Pancreas (tissue), 10 donors: ENCODE data around the gene TMEM150B. TPM values are rescaled to one million over a fixed set of nuclear protein-coding genes. Genes with fewer than 3 reads are reported as not detected.

ENCODE experiments used
- ATAC-seq, 4 donors: fragments of 200-7000 bp; cut with Tn5 transposase; one replicate each; pipeline versions ENCODE4 v1.8.0 to v1.9.1; 2020; ENCODE audit warnings: mild to moderate bottlenecking in 4 of 4, moderate library complexity in 4 of 4
- DNase-seq, 6 donors: peaks; one replicate each; pipeline ENCODE4 v3.0.0-alpha.2; 2020
- FAIRE-seq: peaks from 2 replicates; lab custom pipeline; 2012; peaks lifted over from hg19 to GRCh38; lab: Jason Lieb, UNC
- H3K27ac ChIP-seq, 4 donors: fragments of 200-600 bp; sonication (generic); 1 replicate in 3 of 4; 2 replicates in 1 of 4; pipeline versions ENCODE4 v1.5.0 to v1.8.0; 2020
- H3K27me3 ChIP-seq, 4 donors: fragments of 200-600 bp; one replicate each; pipeline ENCODE4 v1.8.0; 2021
- H3K36me3 ChIP-seq, 3 donors: fragments of 200-600 bp; sonication (generic) in 1 of 3; one replicate each; pipeline versions ENCODE4 v1.5.0 to v1.8.0; 2020 to 2021
- H3K4me1 ChIP-seq, 3 donors: fragments of 200-600 bp; one replicate each; pipeline ENCODE4 v1.8.0; 2021
- H3K4me3 ChIP-seq, 4 donors: fragments of 200-600 bp; sonication (generic) in 2 of 4; one replicate each; pipeline versions ENCODE4 v1.5.0 to v1.8.0; 2020 to 2021
- H3K9me3 ChIP-seq, 4 donors: fragments of 200-600 bp; one replicate each; pipeline ENCODE4 v1.8.0; 2021
- CTCF ChIP-seq, 4 donors: fragments of 200-600 bp; sonication (generic) in 3 of 4; IDR thresholded peaks; one replicate each; pipeline versions ENCODE4 v1.5.0 to v1.8.0; 2021; ENCODE audit warnings: antibody characterized with exemption in 4 of 4
- WGBS, 2 donors: extraction: QIAGEN DNeasy Blood & Tissue Kit; methylation state at CpG; one replicate each; pipeline ENCODE4 v1.1.7; 2013; 5-methylcytosine and 5-hydroxymethylcytosine counted together
- intact Hi-C, 3 donors: fragments of 100-400 bp; cut with DNase I; formaldehyde crosslinking; loops; one replicate each; pipeline versions ENCODE4 v1.11.1 to v1.14.2; 2022
- polyA plus RNA-seq, 2 donors: library from polyadenylated mRNA; stranded (reverse); fragments of 200-250 nt; gene quantifications; one replicate each; pipeline ENCODE4 v1.2.3, GENCODE V29; 2013
- total RNA-seq, 6 donors: library from RNA; stranded (reverse); fragmentation: NEBNext Ultra II Directional in 4 of 6; extraction: Animal tissue kit (Norgen Biotek cat#: 25700) in 4 of 6; gene quantifications; one replicate each; pipeline versions ENCODE4 v1.2.1 to v1.2.4, GENCODE V29; 2021 to 2023
- donor health status: healthy with polysubstance abuse.
- donor health status: DM: no; HTN: no; CAD: no; lungs with moderate emphysema.
- donor health status: DM: no; HTN: no; CAD: no.
- donor health status: control.
- donor health status: control.
- donor health status: Bipolar disorder and iron deficiency.
- donor health status: DM: yes; HTN: yes; CAD: no.
- donor health status: DM: no; HTN: no; CAD: no.
- donor health status: DM: no; HTN: no; CAD: no.
- donor health status: DM: yes; HTN: yes; CAD: no.

TMEM150B gene
- total and polyA plus RNA-seq, 8 donors: 0.14 to 1.3 (median 0.57) TPM; not detected in 4

GRCh38 chr19:55324662-55325061 is 479 bp downstream of the TMEM150B start:
- no peaks in the 10 kb centered on the region for H3K4me1 ChIP-seq
- no peak for FAIRE-seq
- no peak for ATAC-seq
- no peak for TF ChIP-seq CTCF (IDR thresholded peaks at IDR 0.05)
- no peaks in the 10 kb centered on the region for H3K27me3 ChIP-seq
- H3K9me3 ChIP-seq: no peaks in the 10 kb centered on the region
- no peak overlapping the region for H3K4me3 ChIP-seq
- WGBS, 2 donors: 82% methylated on average over 6 of the region's 6 CpGs
- DNase-seq: no peak
- intact Hi-C loops: no loop called here
- H3K27ac ChIP-seq: peak overlapping the region in 1 of 4 donors; percentile 51
- no peaks in the 10 kb centered on the region for H3K36me3 ChIP-seq

GRCh38 chr19:55322204-55322885 is 2.8 kb downstream of the TMEM150B start:
- ATAC-seq: no peak
- no peak overlapping the region for H3K27ac ChIP-seq
- no peak for FAIRE-seq
- no peak overlapping the region for H3K4me3 ChIP-seq
- intact Hi-C loops: no loop called here
- WGBS, 2 donors: 39 to 44% methylated on average over 8 to 12 of the region's 12 CpGs
- H3K27me3 ChIP-seq: no peaks in the 10 kb centered on the region
- no peak for DNase-seq
- no peaks in the 10 kb centered on the region for H3K4me1 ChIP-seq
- H3K9me3 ChIP-seq: no peaks in the 10 kb centered on the region
- no peak for TF ChIP-seq CTCF (IDR thresholded peaks at IDR 0.05)
- H3K36me3 ChIP-seq: no peaks in the 10 kb centered on the region

- no peak overlapping the region for H3K4me3 ChIP-seq
- no peaks in the 10 kb centered on the region for H3K9me3 ChIP-seq
- intact Hi-C loops: no loop called here
- ATAC-seq: no peak
- no peak for DNase-seq
- no peaks in the 10 kb centered on the region for H3K36me3 ChIP-seq
- 59 to 65% methylated on average over 9 of the region's 9 CpGs for WGBS, 2 donors
- no peaks in the 10 kb centered on the region for H3K4me1 ChIP-seq
- H3K27me3 ChIP-seq: no peaks in the 10 kb centered on the region
- no peak for TF ChIP-seq CTCF (IDR thresholded peaks at IDR 0.05)
- no peak overlapping the region for H3K27ac ChIP-seq
- FAIRE-seq: no peak
Measured at GRCh38 chr19:55321466-55322137, 3.5 kb downstream of the TMEM150B start.

- Histone ChIP-seq H3K36me3 (no peaks in the 10 kb centered on the region), H3K9me3 (no peaks in the 10 kb centered on the region), H3K4me1 (no peaks in the 10 kb centered on the region), H3K27me3 (no peaks in the 10 kb centered on the region), H3K27ac (no peak overlapping the region), H3K4me3 (no peak overlapping the region)
- ATAC-seq (no peak), DNase-seq (no peak), FAIRE-seq (no peak)
- TF ChIP-seq CTCF (IDR thresholded peaks at IDR 0.05): no peak
- 74 to 79% methylated on average over 8 of the region's 8 CpGs for WGBS, 2 donors
- intact Hi-C loops: no loop called here
Measured at GRCh38 chr19:55320844-55321419, 4.2 kb downstream of the TMEM150B start.
